ENCODE measurements around the gene QSOX2. TPM values are rescaled to one million over a fixed set of nuclear protein-coding genes. Genes with fewer than 3 reads are reported as not detected.
"Not testable (repeated sequence)": the region's sequence is repeated elsewhere in the genome, so short reads cannot be mapped to it uniquely, and the experiment has no call there.

The QSOX2 gene
- total and polyA plus RNA-seq, 4 donors, result 4.9 to 12.2 (median 10.3) TPM

DNA sequence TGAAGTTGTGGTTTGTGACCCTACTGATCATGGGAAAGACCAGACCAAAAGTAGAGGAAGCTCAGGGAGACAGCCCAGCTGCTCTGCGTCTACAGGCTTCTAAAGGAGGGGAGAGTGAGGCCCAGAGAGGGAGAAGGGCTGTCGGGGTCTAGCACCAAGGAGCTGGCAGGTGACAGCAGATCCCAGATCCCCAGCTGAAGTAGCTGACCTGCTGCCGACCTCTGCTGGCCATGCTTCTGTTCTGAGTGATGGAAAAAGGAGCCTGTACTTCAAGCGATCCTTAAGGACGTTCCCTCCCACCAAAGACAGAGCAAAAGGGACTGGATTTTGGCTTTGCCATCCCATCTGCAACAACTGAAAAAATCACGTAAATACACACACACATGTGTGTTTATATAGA is 22.7 kb upstream of the QSOX2 start:
- DNase-seq (peak; percentile 17 to 53 (median 34)), ATAC-seq (ENCODE audit: insufficient read depth, low FRiP score) (no peak)
- WGBS, 2 donors, result 52 to 55% methylated on average over 6 of the region's 6 CpGs

DNA sequence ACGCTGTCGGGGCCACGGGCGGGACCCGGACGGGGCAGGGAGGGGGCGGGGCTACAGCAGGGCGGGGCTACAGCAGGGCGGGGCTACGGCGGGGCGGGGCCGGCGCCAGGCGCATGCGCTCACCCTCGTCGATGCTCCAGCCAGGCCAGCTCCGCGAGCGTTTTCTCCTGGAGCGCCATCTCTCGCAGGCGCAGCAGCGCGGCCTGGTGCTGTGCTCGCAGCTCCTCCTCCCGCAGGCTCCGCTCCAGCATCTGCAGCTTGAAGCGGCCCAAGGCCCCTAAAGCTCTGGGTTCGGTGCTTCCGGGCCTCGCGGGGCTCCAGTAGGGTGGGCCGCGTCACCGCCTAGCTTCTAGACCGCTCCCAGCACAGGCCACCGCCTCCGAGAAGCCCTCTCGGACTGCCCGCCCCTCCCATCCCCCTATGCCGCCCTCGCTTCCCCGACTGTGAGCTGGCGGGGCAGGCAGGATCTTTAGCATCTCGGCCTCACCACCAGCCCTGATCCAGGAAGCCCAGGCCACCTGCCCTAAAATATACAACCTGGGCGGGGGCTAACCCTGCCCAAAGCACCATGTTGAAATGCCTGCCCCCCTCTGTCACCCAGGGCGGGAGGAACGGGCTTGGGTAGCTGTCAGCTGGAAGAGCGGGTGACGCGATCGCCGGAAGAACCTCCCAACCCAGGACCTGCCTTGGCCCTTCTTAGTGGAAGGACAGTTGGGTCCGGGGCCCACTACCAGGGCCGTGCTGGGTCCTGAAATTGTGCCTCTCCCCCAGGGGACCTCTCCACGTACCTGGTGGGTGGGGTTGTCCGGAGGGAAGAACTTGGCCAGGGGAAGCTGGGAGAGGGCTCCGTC is 21.9 kb upstream of the QSOX2 start:
- WGBS, 2 donors, result 12% methylated on average over 59 to 60 of the region's 60 CpGs

More for the DNA sequence above, 22.7 kb upstream of the QSOX2 start:
- peaks cover 0 to 13% (median 0%) of the 10 kb centered on the region in 5 donors for H3K4me1 ChIP-seq (ENCODE audit: control insufficient read depth in 5 of 5, insufficient read depth in 5 of 5, low read length in 5 of 5)
- peaks cover 0 to 4% (median 0%) of the 10 kb centered on the region in 3 donors for H3K27me3 ChIP-seq (ENCODE audit: control insufficient read depth in 3 of 3, insufficient read depth in 3 of 3, low read length in 2 of 3)
- no peaks in the 10 kb centered on the region for H3K9me3 ChIP-seq (ENCODE audit: control insufficient read depth in 4 of 4, insufficient read depth in 3 of 4, low read length in 3 of 4)
- H3K9ac ChIP-seq (ENCODE audit: insufficient read depth in 1 of 2, low read length in 2 of 2), result no peak overlapping the region
- no peaks in the 10 kb centered on the region for H3K36me3 ChIP-seq (ENCODE audit: control insufficient read depth in 4 of 4, insufficient read depth in 4 of 4, low read length in 4 of 4)
- H3K27ac ChIP-seq (ENCODE audit: low read depth in 1 of 2, low read length in 1 of 2), result no peak overlapping the region
- no peak overlapping the region for H3K4me3 ChIP-seq
- TF ChIP-seq, protein P1, sequence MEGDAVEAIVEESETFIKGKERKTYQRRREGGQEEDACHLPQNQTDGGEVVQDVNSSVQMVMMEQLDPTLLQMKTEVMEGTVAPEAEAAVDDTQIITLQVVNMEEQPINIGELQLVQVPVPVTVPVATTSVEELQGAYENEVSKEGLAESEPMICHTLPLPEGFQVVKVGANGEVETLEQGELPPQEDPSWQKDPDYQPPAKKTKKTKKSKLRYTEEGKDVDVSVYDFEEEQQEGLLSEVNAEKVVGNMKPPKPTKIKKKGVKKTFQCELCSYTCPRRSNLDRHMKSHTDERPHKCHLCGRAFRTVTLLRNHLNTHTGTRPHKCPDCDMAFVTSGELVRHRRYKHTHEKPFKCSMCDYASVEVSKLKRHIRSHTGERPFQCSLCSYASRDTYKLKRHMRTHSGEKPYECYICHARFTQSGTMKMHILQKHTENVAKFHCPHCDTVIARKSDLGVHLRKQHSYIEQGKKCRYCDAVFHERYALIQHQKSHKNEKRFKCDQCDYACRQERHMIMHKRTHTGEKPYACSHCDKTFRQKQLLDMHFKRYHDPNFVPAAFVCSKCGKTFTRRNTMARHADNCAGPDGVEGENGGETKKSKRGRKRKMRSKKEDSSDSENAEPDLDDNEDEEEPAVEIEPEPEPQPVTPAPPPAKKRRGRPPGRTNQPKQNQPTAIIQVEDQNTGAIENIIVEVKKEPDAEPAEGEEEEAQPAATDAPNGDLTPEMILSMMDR (IDR thresholded peaks at IDR 0.05; ENCODE audit: control extremely low read depth, extremely low read depth), result no peak

DNA sequence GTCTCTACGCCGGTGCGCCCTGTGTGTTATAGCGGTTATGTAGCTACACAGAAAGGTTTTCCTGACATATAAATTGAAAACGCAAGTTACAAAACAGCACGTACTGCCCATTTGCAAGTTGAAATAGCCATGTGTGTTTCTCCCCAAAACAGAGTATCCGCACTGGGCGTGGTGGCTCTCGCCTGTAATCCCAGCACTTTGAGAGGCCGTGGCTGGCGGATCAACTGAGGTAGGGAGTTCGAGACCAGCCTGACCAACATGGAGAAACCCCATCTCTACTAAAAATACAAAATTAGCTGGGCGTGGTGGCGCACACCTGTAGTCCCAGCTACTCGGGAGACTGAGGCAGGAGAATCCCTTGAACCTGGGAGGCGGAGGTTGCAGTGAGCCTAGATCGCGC is 21.0 kb upstream of the QSOX2 start:
- not testable (repeated sequence) for H3K9me3 ChIP-seq (ENCODE audit: control insufficient read depth in 4 of 4, insufficient read depth in 3 of 4, low read length in 3 of 4); H3K4me3 ChIP-seq; H3K36me3 ChIP-seq (ENCODE audit: control insufficient read depth in 4 of 4, insufficient read depth in 4 of 4, low read length in 4 of 4); H3K27me3 ChIP-seq (ENCODE audit: control insufficient read depth in 3 of 3, insufficient read depth in 3 of 3, low read length in 2 of 3); H3K9ac ChIP-seq (ENCODE audit: insufficient read depth in 1 of 2, low read length in 2 of 2); H3K27ac ChIP-seq (ENCODE audit: low read depth in 1 of 2, low read length in 1 of 2); ATAC-seq (ENCODE audit: insufficient read depth, low FRiP score); DNase-seq
- WGBS, 2 donors, result 89 to 91% methylated on average over 18 of the region's 18 CpGs
- H3K4me1 ChIP-seq (ENCODE audit: control insufficient read depth in 5 of 5, insufficient read depth in 5 of 5, low read length in 5 of 5), result peaks cover 0 to 13% (median 0%) of the 10 kb centered on the region in 5 donors

More for the DNA sequence above, 21.9 kb upstream of the QSOX2 start:
- H3K4me1 ChIP-seq (ENCODE audit: control insufficient read depth in 5 of 5, insufficient read depth in 5 of 5, low read length in 5 of 5), result peaks cover 0 to 13% (median 0%) of the 10 kb centered on the region in 5 donors
- H3K9me3 ChIP-seq (ENCODE audit: control insufficient read depth in 4 of 4, insufficient read depth in 3 of 4, low read length in 3 of 4), result no peaks in the 10 kb centered on the region
- ATAC-seq (ENCODE audit: insufficient read depth, low FRiP score) (peak; percentile 92), DNase-seq (peak; percentile 80 to 86 (median 84))
- no peak overlapping the region for H3K9ac ChIP-seq (ENCODE audit: insufficient read depth in 1 of 2, low read length in 2 of 2)
- H3K36me3 ChIP-seq (ENCODE audit: control insufficient read depth in 4 of 4, insufficient read depth in 4 of 4, low read length in 4 of 4), result no peaks in the 10 kb centered on the region
- TF ChIP-seq, protein P1 (IDR thresholded peaks at IDR 0.05; ENCODE audit: control extremely low read depth, extremely low read depth), result peak; percentile 25
- peak overlapping the region; percentile 35 for H3K4me3 ChIP-seq
- no peak overlapping the region for H3K27ac ChIP-seq (ENCODE audit: low read depth in 1 of 2, low read length in 1 of 2)
- H3K27me3 ChIP-seq (ENCODE audit: control insufficient read depth in 3 of 3, insufficient read depth in 3 of 3, low read length in 2 of 3), result peaks cover 0 to 4% (median 0%) of the 10 kb centered on the region in 3 donors

DNA sequence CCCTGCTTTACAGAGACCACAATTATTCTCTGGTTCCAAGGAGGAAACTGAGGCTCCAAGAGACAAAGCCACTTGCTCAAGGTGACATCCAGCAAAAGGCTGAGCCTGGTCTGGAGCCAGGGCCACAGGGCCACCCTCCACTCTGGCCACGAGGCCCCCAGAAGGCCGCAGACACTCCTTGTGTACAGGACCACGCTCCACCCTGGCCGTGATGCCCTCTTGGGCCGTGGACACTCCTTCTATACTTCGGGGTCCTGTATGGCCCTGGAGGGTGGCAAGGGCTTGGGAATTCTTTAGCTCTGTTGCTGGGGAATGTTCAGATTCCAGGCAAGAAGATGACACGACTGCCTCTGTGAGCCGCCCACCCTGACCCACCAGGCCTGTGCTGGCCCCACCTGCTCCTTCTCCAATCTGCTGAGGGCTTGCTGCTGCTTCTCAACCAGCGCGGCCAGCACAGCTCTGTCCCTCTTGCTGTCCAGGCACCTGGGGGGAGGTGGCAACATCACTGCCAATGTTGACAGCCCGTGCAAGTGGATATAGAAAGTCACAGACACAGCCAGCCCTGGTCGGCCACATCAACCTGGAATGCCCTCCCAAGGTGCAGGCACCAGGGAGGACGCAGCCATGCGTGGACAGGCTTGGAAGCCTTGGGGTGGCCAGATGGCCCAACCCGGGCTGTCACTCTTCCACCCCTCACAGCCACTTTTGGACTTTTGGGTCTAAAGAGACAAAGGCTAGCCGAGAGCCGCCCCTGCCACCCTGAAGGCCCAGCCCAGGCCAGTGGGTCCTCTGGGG is 20.1 kb upstream of the QSOX2 start:
- TF ChIP-seq, protein P1 (IDR thresholded peaks at IDR 0.05; ENCODE audit: control extremely low read depth, extremely low read depth), result no peak

More for the DNA sequence above, 20.1 kb upstream of the QSOX2 start:
- H3K36me3 ChIP-seq (ENCODE audit: control insufficient read depth in 4 of 4, insufficient read depth in 4 of 4, low read length in 4 of 4), result no peaks in the 10 kb centered on the region
- WGBS, 2 donors, result 91 to 95% methylated on average over 17 of the region's 17 CpGs
- no peaks in the 10 kb centered on the region for H3K9me3 ChIP-seq (ENCODE audit: control insufficient read depth in 4 of 4, insufficient read depth in 3 of 4, low read length in 3 of 4)
- H3K4me1 ChIP-seq (ENCODE audit: control insufficient read depth in 5 of 5, insufficient read depth in 5 of 5, low read length in 5 of 5), result peaks cover 0 to 13% (median 0%) of the 10 kb centered on the region in 5 donors
- no peak for DNase-seq
- H3K4me3 ChIP-seq, result no peak overlapping the region
- no peak overlapping the region for H3K9ac ChIP-seq (ENCODE audit: insufficient read depth in 1 of 2, low read length in 2 of 2)
- H3K27ac ChIP-seq (ENCODE audit: low read depth in 1 of 2, low read length in 1 of 2), result no peak overlapping the region
- H3K27me3 ChIP-seq (ENCODE audit: control insufficient read depth in 3 of 3, insufficient read depth in 3 of 3, low read length in 2 of 3), result peaks cover 0 to 4% (median 0%) of the 10 kb centered on the region in 3 donors
- ATAC-seq (ENCODE audit: insufficient read depth, low FRiP score), result no peak
